GM19455 (cell line): ENCODE data around the gene BARX2.

Source experiments
- ATAC-seq: cut with Tn5 transposase; IDR thresholded peaks from one replicate; pipeline ENCODE4 v1.9.1; 2021; ENCODE audit not compliant: unreplicated experiment

Gene BARX2

GRCh38 chr11:129396454-129396853, 20.8 kb downstream of the BARX2 start:
- ATAC-seq, result no peak

DNA sequence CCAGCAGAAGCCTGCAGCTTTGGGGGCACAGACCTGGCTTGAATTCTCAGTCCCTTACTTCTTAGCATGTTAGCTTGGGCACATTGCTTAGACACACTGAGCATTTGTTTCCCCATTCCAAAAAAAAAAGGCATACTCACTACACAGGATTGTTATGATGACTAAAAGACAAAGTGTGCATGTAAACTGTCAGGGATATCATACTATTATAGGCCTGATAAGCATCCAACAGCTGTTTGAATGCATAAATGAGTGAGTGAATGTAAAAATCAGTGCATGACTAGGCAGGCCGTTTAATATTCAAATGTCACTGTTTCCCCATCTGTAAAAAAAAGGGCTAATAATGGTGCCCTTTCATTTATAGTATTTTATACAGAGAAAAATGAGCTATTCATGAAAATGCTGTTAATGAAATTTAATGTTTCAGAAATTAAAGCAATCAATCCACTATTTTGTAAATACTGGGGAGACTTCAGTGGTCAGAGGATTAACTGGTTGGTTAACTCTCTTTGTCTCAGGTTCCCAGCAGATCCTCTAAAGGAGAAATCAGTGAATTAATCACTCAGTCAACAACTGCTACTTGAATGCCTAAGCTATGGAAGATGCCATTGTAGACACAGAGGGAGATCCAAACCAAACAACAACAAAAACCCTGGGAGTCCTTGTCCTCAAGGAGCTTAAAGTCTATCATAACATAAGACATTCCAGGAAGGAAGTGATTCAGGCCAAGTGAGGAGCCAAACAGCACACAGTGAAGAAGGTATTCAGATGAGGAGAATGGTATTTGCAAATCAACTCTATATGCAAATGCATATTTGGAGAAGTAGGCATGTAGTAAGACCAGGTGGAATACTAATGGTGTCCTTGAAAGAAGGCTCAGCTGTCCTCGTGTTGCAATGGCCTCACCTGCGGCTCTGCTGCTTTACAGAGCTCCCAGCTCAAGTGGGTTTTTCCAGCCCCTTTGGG, 26.8 kb downstream of the BARX2 start:
- no peak for ATAC-seq

GRCh38 chr11:129404731-129405130, 29.1 kb downstream of the BARX2 start:
- ATAC-seq, result no peak

GRCh38 chr11:129408865-129409444, 33.3 kb downstream of the BARX2 start:
- ATAC-seq, result no peak

- no peak for ATAC-seq
Observed at GRCh38 chr11:129410395-129410960, 34.8 kb downstream of the BARX2 start.

GRCh38 chr11:129412494-129412893, 36.8 kb downstream of the BARX2 start:
- no peak for ATAC-seq

- no peak for ATAC-seq
Observed at GRCh38 chr11:129414144-129414872, 38.7 kb downstream of the BARX2 start.

GRCh38 chr11:129416080-129416820, 40.6 kb downstream of the BARX2 start:
- ATAC-seq, result no peak

DNA sequence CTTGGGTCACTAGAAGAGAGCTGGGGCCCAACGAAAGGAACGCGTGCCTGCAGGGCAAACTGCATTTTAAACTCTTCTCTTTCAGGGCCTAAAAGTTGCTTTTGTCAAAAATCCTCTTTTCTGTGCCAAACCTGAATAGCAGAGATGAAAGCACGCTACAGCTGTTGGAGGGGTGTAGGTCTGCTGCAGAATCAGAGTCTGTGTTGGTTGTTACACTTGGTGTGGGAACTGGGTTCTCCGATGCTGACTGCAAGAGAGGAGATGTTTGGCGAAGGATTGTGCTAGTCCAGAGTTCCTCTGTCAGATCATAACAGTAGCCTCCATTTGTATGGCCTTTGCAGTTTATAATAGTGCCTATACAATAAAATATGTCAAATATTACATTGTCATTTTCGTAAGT, 41.8 kb downstream of the BARX2 start:
- no peak for ATAC-seq

- ATAC-seq, result no peak
Observed at GRCh38 chr11:129418039-129418438, 42.4 kb downstream of the BARX2 start.

DNA sequence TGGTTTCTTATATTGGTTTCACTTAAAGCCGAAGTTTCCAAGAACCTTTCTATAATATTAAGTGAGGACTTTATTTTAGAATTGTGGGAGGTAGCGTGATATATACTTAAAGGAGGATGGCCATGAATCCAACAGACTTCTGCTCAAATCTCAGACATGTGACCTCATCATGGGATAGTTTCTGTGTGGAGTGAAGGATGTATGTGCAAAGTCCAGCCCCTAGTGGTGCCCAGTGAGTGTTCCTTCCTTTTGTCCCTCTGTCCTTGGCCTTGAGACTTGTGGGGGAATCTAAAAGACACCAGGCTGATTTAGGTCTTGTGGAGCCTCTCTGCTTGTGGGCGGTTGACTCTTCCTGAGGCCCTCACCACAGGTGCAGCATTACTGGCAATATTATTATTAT, 43.7 kb downstream of the BARX2 start:
- ATAC-seq, result no peak

DNA sequence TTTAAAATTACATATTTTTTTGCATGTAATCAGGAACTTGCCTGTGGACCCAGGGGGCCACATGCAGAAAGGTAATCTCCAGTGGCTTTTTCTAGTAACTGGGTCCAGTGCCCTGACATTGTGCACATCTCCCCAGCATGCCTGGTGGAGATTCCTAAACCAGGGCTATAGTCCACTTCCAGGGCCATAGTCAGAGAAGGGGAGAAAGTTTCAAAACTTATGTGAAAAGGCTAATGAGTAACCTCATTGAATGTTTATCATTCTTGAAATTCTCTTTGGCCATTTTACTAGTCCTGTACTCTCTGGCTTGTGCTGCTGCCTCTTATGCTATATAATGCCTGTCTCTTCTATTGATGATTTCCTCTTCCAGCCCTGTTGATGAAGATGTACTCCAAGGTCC, 47.8 kb downstream of the BARX2 start:
- ATAC-seq, result no peak

GRCh38 chr11:129425214-129425613, 49.6 kb downstream of the BARX2 start:
- no peak for ATAC-seq

GRCh38 chr11:129426038-129426437, 50.4 kb downstream of the BARX2 start:
- ATAC-seq, result no peak

- no peak for ATAC-seq
Observed at GRCh38 chr11:129426776-129427175, 51.1 kb downstream of the BARX2 start.

GRCh38 chr11:129427376-129427775, 51.7 kb downstream of the BARX2 start:
- no peak for ATAC-seq

- no peak for ATAC-seq
Observed at GRCh38 chr11:129427816-129428406, 52.3 kb downstream of the BARX2 start.

DNA sequence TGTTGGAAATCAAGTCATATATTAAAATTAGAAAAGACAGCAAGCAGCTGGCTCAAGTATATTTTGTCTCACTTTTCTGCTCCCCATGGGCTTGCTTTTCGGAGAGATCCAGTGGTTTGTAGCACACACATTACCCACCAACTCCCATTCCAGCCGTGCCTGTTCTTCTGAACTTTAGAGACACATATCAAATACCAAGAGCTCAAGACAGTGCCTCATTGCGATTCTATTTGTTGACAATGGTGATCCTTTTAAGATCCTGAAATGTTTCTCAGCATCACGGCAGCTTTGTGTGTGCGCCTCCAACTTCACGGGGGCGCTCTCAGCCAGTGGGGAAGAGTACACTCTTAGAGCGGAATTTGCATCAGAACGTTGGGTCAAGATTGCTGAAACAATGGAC, 52.9 kb downstream of the BARX2 start:
- ATAC-seq, result no peak

DNA sequence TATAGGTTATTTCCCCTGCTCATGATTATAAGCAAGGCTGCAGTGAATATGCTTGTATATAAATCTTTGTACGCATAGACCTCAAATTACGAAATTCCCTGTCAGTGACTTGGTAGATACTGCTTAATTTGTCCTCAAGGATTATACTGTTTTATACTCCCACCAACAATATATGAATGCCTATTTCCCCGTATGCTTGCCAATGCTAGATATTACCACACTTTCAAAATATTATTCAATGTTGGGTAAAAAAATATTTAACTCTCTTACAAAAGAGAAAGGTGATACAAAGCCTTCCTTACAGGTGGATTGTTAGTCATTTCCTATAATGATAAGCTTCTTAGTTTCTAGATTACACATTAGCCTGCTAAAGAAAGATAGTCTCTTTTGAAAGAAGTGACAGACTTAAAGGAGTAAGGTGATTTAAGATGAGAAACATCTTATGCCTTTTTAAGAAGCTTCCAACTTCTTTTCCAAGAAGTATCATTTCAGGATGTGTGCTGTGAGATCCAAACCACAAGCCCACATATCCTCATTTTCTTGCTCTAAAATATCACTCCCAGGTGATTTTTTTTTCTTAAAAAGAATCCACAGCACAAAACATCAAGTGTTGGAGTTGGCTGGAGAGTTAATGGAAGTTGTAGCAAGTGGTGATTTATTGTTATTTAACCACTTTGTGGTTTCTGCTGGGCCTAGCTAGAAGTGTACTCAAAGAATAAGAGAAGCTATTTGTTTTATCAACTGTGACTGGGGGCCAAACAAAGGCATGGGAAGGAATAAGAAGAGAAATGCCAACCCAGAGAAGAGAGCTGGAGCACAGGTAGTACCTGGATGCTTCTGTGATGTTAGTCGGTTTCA, 59.2 kb downstream of the BARX2 start:
- ATAC-seq, result no peak
